Neutrophil (primary cell): ENCODE results near the gene TKTL1.
"Not testable (repeated sequence)": the region's sequence is repeated elsewhere in the genome, so short reads cannot be mapped to it uniquely, and the experiment has no call there.

ENCODE experiments used
- H3K27ac ChIP-seq: fragments of 200-600 bp; sonication (generic); 2 replicates; pipeline ENCODE4 v1.5.1; 2016; ENCODE audit warnings: mild to moderate bottlenecking, moderate library complexity
- H3K27me3 ChIP-seq: fragments of 200-600 bp; sonication (generic); 2 replicates; pipeline ENCODE4 v1.6.0; 2016; ENCODE audit warnings: mild to moderate bottlenecking
- H3K36me3 ChIP-seq: fragments of 200-600 bp; sonication (generic); 2 replicates; pipeline ENCODE4 v1.5.1; 2017
- H3K4me1 ChIP-seq, 2 experiments: fragments of 200-600 bp in 1 of 2; sonication (generic) in 1 of 2; 1 replicate in 1 of 2; 2 replicates in 1 of 2; pipeline versions ENCODE4 v1.5.1 to v1.6.1; 2013 to 2016; ENCODE audit warnings: low read depth in 1 of 2, low read length in 1 of 2, mild to moderate bottlenecking in 1 of 2, moderate library complexity in 1 of 2; ENCODE audit not compliant: control insufficient read depth in 1 of 2, insufficient read depth in 1 of 2
- H3K4me3 ChIP-seq, 2 experiments: fragments of 200-600 bp in 1 of 2; sonication (generic) in 1 of 2; 1 replicate in 1 of 2; 2 replicates in 1 of 2; pipeline ENCODE4 v1.5.1; 2013 to 2016; ENCODE audit warnings: low read depth in 1 of 2, low read length in 1 of 2, mild to moderate bottlenecking in 1 of 2, moderate library complexity in 1 of 2
- H3K9me3 ChIP-seq: fragments of 200-600 bp; sonication (generic); 2 replicates; pipeline ENCODE4 v1.5.1; 2016
- CTCF ChIP-seq: fragments of 200-600 bp; sonication (generic); IDR thresholded peaks from 2 replicates; pipeline ENCODE4 v1.5.1; 2016; ENCODE audit warnings: antibody characterized with exemption

The TKTL1 gene

GRCh38 chrX:154333837-154334271, 38.3 kb downstream of the TKTL1 start:
- H3K27ac ChIP-seq = peak overlapping the region; percentile 91

GRCh38 chrX:154334496-154334895, 38.9 kb downstream of the TKTL1 start:
- Histone ChIP-seq H3K4me3 (no peak overlapping the region), H3K27ac (peak overlapping the region; percentile 91), H3K27me3 (no peaks in the 10 kb centered on the region), H3K36me3 (no peaks in the 10 kb centered on the region), H3K9me3 (no peaks in the 10 kb centered on the region), H3K4me1 (peaks cover 15% of the 10 kb centered on the region in 2 experiments)
- TF ChIP-seq CTCF = no peak

More at GRCh38 chrX:154333837-154334271, 38.3 kb downstream of the TKTL1 start:
- Histone ChIP-seq H3K27me3 (no peaks in the 10 kb centered on the region), H3K4me3 (peak overlapping the region in 1 of 2 experiments; percentile 17), H3K4me1 (peaks cover 15% of the 10 kb centered on the region in 2 experiments), H3K36me3 (no peaks in the 10 kb centered on the region), H3K9me3 (no peaks in the 10 kb centered on the region)
- TF ChIP-seq CTCF = no peak

- not testable (repeated sequence) for H3K36me3 ChIP-seq, H3K27me3 ChIP-seq, H3K4me1 ChIP-seq, H3K9me3 ChIP-seq, H3K4me3 ChIP-seq
- peak overlapping the region; percentile 76 for H3K27ac ChIP-seq
These were observed 46.1 kb downstream of the TKTL1 start for GRCh38 chrX:154341399-154342298.

- not testable (repeated sequence) for H3K4me3 ChIP-seq, H3K4me1 ChIP-seq, H3K9me3 ChIP-seq, H3K27me3 ChIP-seq, H3K27ac ChIP-seq, H3K36me3 ChIP-seq
These were observed 47.5 kb downstream of the TKTL1 start for GRCh38 chrX:154343063-154343462.

- not testable (repeated sequence) for H3K27me3 ChIP-seq, H3K4me3 ChIP-seq, H3K36me3 ChIP-seq, H3K4me1 ChIP-seq, H3K27ac ChIP-seq, H3K9me3 ChIP-seq
These were observed 48.0 kb downstream of the TKTL1 start for GRCh38 chrX:154343620-154344019.

- no peaks in the 10 kb centered on the region for H3K9me3 ChIP-seq
- peaks cover 5 to 6% of the 10 kb centered on the region in 2 experiments for H3K4me1 ChIP-seq
- no peak overlapping the region for H3K4me3 ChIP-seq
- H3K27ac ChIP-seq = peak overlapping the region; percentile 55
- no peak for TF ChIP-seq CTCF
- H3K36me3 ChIP-seq = peaks cover 51% of the 10 kb centered on the region
- no peaks in the 10 kb centered on the region for H3K27me3 ChIP-seq
These were observed 52.5 kb downstream of the TKTL1 start for GRCh38 chrX:154348114-154348531.

GRCh38 chrX:154348646-154349358, 53.2 kb downstream of the TKTL1 start:
- Histone ChIP-seq H3K27ac (peak overlapping the region; percentile 55), H3K27me3 (no peaks in the 10 kb centered on the region), H3K9me3 (no peaks in the 10 kb centered on the region), H3K36me3 (peaks cover 58% of the 10 kb centered on the region), H3K4me3 (no peak overlapping the region), H3K4me1 (peaks cover 5 to 6% of the 10 kb centered on the region in 2 experiments)
- no peak for TF ChIP-seq CTCF
